Measurements from ENCODE around the gene MAPK10.
"Not testable (repeated sequence)": the region's sequence is repeated elsewhere in the genome, so short reads cannot be mapped to it uniquely, and the experiment has no call there.

MAPK10 gene

GRCh38 chr4:86101410-86101809 is 258.4 kb downstream of the MAPK10 start:
- Mint-ChIP-seq H3K36me3 (no peaks in the 10 kb centered on the region), H3K4me3 (no peak overlapping the region), H3K9me3 (ENCODE audit: low read depth) (peaks cover 3% of the 10 kb centered on the region), H3K27me3 (no peaks in the 10 kb centered on the region), H3K4me1 (ENCODE audit: low read depth) (no peaks in the 10 kb centered on the region), H3K27ac (no peak overlapping the region)

GRCh38 chr4:86100539-86101215 is 259.2 kb downstream of the MAPK10 start:
- no peaks in the 10 kb centered on the region for H3K36me3 Mint-ChIP-seq
- H3K4me1 Mint-ChIP-seq (ENCODE audit: low read depth): no peaks in the 10 kb centered on the region
- H3K9me3 Mint-ChIP-seq (ENCODE audit: low read depth): no peaks in the 10 kb centered on the region
- no peaks in the 10 kb centered on the region for H3K27me3 Mint-ChIP-seq
- no peak overlapping the region for H3K27ac Mint-ChIP-seq
- H3K4me3 Mint-ChIP-seq: no peak overlapping the region

- Mint-ChIP-seq H3K9me3 (ENCODE audit: low read depth) (no peaks in the 10 kb centered on the region), H3K36me3 (no peaks in the 10 kb centered on the region), H3K27ac (no peak overlapping the region), H3K4me1 (ENCODE audit: low read depth) (no peaks in the 10 kb centered on the region), H3K4me3 (no peak overlapping the region), H3K27me3 (no peaks in the 10 kb centered on the region)
Measured at GRCh38 chr4:86099348-86099747, 260.5 kb downstream of the MAPK10 start.

- Mint-ChIP-seq H3K4me1 (ENCODE audit: low read depth) (no peaks in the 10 kb centered on the region), H3K27ac (no peak overlapping the region)
Measured at GRCh38 chr4:86098691-86099090, 261.2 kb downstream of the MAPK10 start.

GRCh38 chr4:86096373-86096772 is 263.5 kb downstream of the MAPK10 start:
- Mint-ChIP-seq H3K27ac (no peak overlapping the region), H3K36me3 (no peaks in the 10 kb centered on the region), H3K27me3 (no peaks in the 10 kb centered on the region), H3K4me1 (ENCODE audit: low read depth) (no peaks in the 10 kb centered on the region), H3K4me3 (no peak overlapping the region), H3K9me3 (ENCODE audit: low read depth) (no peaks in the 10 kb centered on the region)

More at GRCh38 chr4:86098691-86099090, 261.2 kb downstream of the MAPK10 start:
- Mint-ChIP-seq H3K9me3 (ENCODE audit: low read depth) (no peaks in the 10 kb centered on the region), H3K36me3 (no peaks in the 10 kb centered on the region), H3K4me3 (no peak overlapping the region), H3K27me3 (no peaks in the 10 kb centered on the region)

GRCh38 chr4:86092684-86093083 is 267.2 kb downstream of the MAPK10 start:
- no peak overlapping the region for H3K27ac Mint-ChIP-seq
- H3K4me1 Mint-ChIP-seq (ENCODE audit: low read depth): no peaks in the 10 kb centered on the region
- H3K36me3 Mint-ChIP-seq: no peaks in the 10 kb centered on the region
- H3K9me3 Mint-ChIP-seq (ENCODE audit: low read depth): no peaks in the 10 kb centered on the region
- H3K4me3 Mint-ChIP-seq: no peak overlapping the region
- no peaks in the 10 kb centered on the region for H3K27me3 Mint-ChIP-seq

GRCh38 chr4:86091201-86091600 is 268.7 kb downstream of the MAPK10 start:
- no peaks in the 10 kb centered on the region for H3K27me3 Mint-ChIP-seq
- H3K4me3 Mint-ChIP-seq: no peak overlapping the region
- no peaks in the 10 kb centered on the region for H3K4me1 Mint-ChIP-seq (ENCODE audit: low read depth)
- H3K36me3 Mint-ChIP-seq: no peaks in the 10 kb centered on the region
- no peaks in the 10 kb centered on the region for H3K9me3 Mint-ChIP-seq (ENCODE audit: low read depth)
- no peak overlapping the region for H3K27ac Mint-ChIP-seq

- Mint-ChIP-seq H3K27me3 (no peaks in the 10 kb centered on the region), H3K9me3 (ENCODE audit: low read depth) (peaks cover 5% of the 10 kb centered on the region), H3K4me1 (ENCODE audit: low read depth) (no peaks in the 10 kb centered on the region), H3K36me3 (no peaks in the 10 kb centered on the region), H3K4me3 (no peak overlapping the region), H3K27ac (no peak overlapping the region)
Measured at GRCh38 chr4:86089781-86090323, 270.0 kb downstream of the MAPK10 start.

- no peak overlapping the region for H3K27ac Mint-ChIP-seq
- H3K4me3 Mint-ChIP-seq: no peak overlapping the region
- H3K9me3 Mint-ChIP-seq (ENCODE audit: low read depth): peaks cover 5% of the 10 kb centered on the region
- no peaks in the 10 kb centered on the region for H3K36me3 Mint-ChIP-seq
- H3K4me1 Mint-ChIP-seq (ENCODE audit: low read depth): no peaks in the 10 kb centered on the region
- H3K27me3 Mint-ChIP-seq: no peaks in the 10 kb centered on the region
Measured at GRCh38 chr4:86089053-86089452, 270.8 kb downstream of the MAPK10 start.

GRCh38 chr4:86075796-86076195 is 284.1 kb downstream of the MAPK10 start:
- not testable (repeated sequence) for H3K27ac Mint-ChIP-seq; H3K4me3 Mint-ChIP-seq; H3K36me3 Mint-ChIP-seq; H3K4me1 Mint-ChIP-seq (ENCODE audit: low read depth); H3K9me3 Mint-ChIP-seq (ENCODE audit: low read depth); H3K27me3 Mint-ChIP-seq

GRCh38 chr4:86060341-86060740 is 299.5 kb downstream of the MAPK10 start:
- H3K27me3 Mint-ChIP-seq: no peaks in the 10 kb centered on the region
- H3K27ac Mint-ChIP-seq: no peak overlapping the region
- H3K4me1 Mint-ChIP-seq (ENCODE audit: low read depth): no peaks in the 10 kb centered on the region
- no peaks in the 10 kb centered on the region for H3K9me3 Mint-ChIP-seq (ENCODE audit: low read depth)
- H3K36me3 Mint-ChIP-seq: no peaks in the 10 kb centered on the region
- no peak overlapping the region for H3K4me3 Mint-ChIP-seq

GRCh38 chr4:86058621-86059020 is 301.2 kb downstream of the MAPK10 start:
- Mint-ChIP-seq H3K4me1 (ENCODE audit: low read depth) (no peaks in the 10 kb centered on the region), H3K36me3 (no peaks in the 10 kb centered on the region), H3K4me3 (no peak overlapping the region), H3K27ac (no peak overlapping the region), H3K9me3 (ENCODE audit: low read depth) (no peaks in the 10 kb centered on the region), H3K27me3 (no peaks in the 10 kb centered on the region)

GRCh38 chr4:86055898-86056297 is 304.0 kb downstream of the MAPK10 start:
- no peaks in the 10 kb centered on the region for H3K4me1 Mint-ChIP-seq (ENCODE audit: low read depth)
- H3K9me3 Mint-ChIP-seq (ENCODE audit: low read depth): no peaks in the 10 kb centered on the region
- no peaks in the 10 kb centered on the region for H3K36me3 Mint-ChIP-seq
- no peak overlapping the region for H3K27ac Mint-ChIP-seq
- H3K4me3 Mint-ChIP-seq: no peak overlapping the region
- H3K27me3 Mint-ChIP-seq: no peaks in the 10 kb centered on the region

- H3K4me3 Mint-ChIP-seq: no peak overlapping the region
- no peaks in the 10 kb centered on the region for H3K27me3 Mint-ChIP-seq
- H3K27ac Mint-ChIP-seq: no peak overlapping the region
- H3K36me3 Mint-ChIP-seq: no peaks in the 10 kb centered on the region
- no peaks in the 10 kb centered on the region for H3K4me1 Mint-ChIP-seq (ENCODE audit: low read depth)
- H3K9me3 Mint-ChIP-seq (ENCODE audit: low read depth): no peaks in the 10 kb centered on the region
Measured at GRCh38 chr4:86054286-86055032, 305.4 kb downstream of the MAPK10 start.

- Mint-ChIP-seq H3K27me3 (no peaks in the 10 kb centered on the region), H3K36me3 (no peaks in the 10 kb centered on the region), H3K4me1 (ENCODE audit: low read depth) (no peaks in the 10 kb centered on the region), H3K27ac (no peak overlapping the region), H3K4me3 (no peak overlapping the region), H3K9me3 (ENCODE audit: low read depth) (no peaks in the 10 kb centered on the region)
Measured at GRCh38 chr4:86050496-86050895, 309.4 kb downstream of the MAPK10 start.
